HEK293 (cell line): ENCODE results near the gene SLC38A8.

ENCODE experiments used
- CTCF ChIA-PET: fragments of 350-600 bp; formaldehyde crosslinking; extraction: SDS; loops from one replicate; lab custom pipeline; 2021; ENCODE audit warnings: antibody characterized with exemption; lab: Yijun Ruan, JAX
- POLR2A ChIA-PET: fragments of 300-600 bp; formaldehyde crosslinking; extraction: SDS; loops from one replicate; lab custom pipeline; 2020; ENCODE audit warnings: antibody characterized with exemption, inconsistent platforms; lab: Yijun Ruan, JAX
- H3K27ac ChIP-seq: fragments of 200-500 bp; sonication (Bioruptor generic); 2 replicates; pipeline ENCODE4 v1.5.1; 2014; ENCODE audit warnings: low read depth, low read length, control low read depth, inconsistent platforms; ENCODE audit errors: extremely low read depth
- H3K36me3 ChIP-seq, 2 experiments: fragments of 200-500 bp in 1 of 2; sonication (Bioruptor generic) in 1 of 2; 1 replicate in 1 of 2; 2 replicates in 1 of 2; pipeline ENCODE4 v1.5.1; 2014 to 2017; ENCODE audit warnings: inconsistent platforms in 2 of 2, low read length in 2 of 2; ENCODE audit not compliant: control insufficient read depth in 2 of 2, insufficient read depth in 1 of 2
- H3K4me1 ChIP-seq: fragments of 200-500 bp; sonication (Bioruptor generic); 2 replicates; pipeline ENCODE4 v1.5.1; 2014; ENCODE audit warnings: mild to moderate bottlenecking, low read length, inconsistent platforms; ENCODE audit not compliant: control insufficient read depth, insufficient read depth
- H3K4me3 ChIP-seq: 2 replicates; pipeline ENCODE4 v1.5.1; 2011; ENCODE audit warnings: low read depth, mild to moderate bottlenecking, control low read depth, low read length, moderate library complexity
- H3K9me3 ChIP-seq: fragments of 200-500 bp; sonication (Bioruptor generic); 2 replicates; pipeline ENCODE4 v1.5.1; 2014; ENCODE audit warnings: low read depth, low read length, inconsistent platforms; ENCODE audit not compliant: control insufficient read depth, insufficient read depth
- KLF1 ChIP-seq: fragments of 450-650 bp; formaldehyde crosslinking; IDR thresholded peaks from 2 replicates; pipeline ENCODE4 v1.5.1; 2016; ENCODE audit warnings: missing biosample characterization, missing genetic modification characterization
- KLF10 ChIP-seq: fragments of 450-650 bp; IDR thresholded peaks from 2 replicates; pipeline ENCODE4 v1.5.1; 2018; ENCODE audit warnings: missing biosample characterization, mild to moderate bottlenecking, missing genetic modification characterization
- MEIS1 ChIP-seq: sonication (generic); formaldehyde crosslinking; IDR thresholded peaks from 2 replicates; pipeline ENCODE4 v1.8.1; 2022; ENCODE audit warnings: missing genetic modification reagents, mild to moderate bottlenecking, borderline replicate concordance
- RBAK ChIP-seq: fragments of 450-650 bp; formaldehyde crosslinking; IDR thresholded peaks from 2 replicates; pipeline ENCODE4 v1.5.1; 2016; ENCODE audit warnings: missing biosample characterization, missing genetic modification characterization
- SETDB1 ChIP-seq: IDR thresholded peaks from one replicate; pipeline ENCODE4 v1.6.1; 2017; ENCODE audit warnings: mild to moderate bottlenecking, low read length, moderate library complexity, mixed read lengths; ENCODE audit not compliant: insufficient read length
- SP2 ChIP-seq: fragments of 450-650 bp; formaldehyde crosslinking; IDR thresholded peaks from 2 replicates; pipeline ENCODE4 v1.5.1; 2016; ENCODE audit warnings: missing biosample characterization, missing genetic modification characterization
- ZBTB1 ChIP-seq: fragments of 450-650 bp; formaldehyde crosslinking; IDR thresholded peaks from 2 replicates; pipeline ENCODE4 v1.5.1; 2016; ENCODE audit warnings: missing biosample characterization, missing genetic modification characterization
- ZNF133 ChIP-seq: fragments of 450-650 bp; formaldehyde crosslinking; IDR thresholded peaks from 2 replicates; pipeline ENCODE4 v1.5.1; 2016; ENCODE audit warnings: missing biosample characterization, missing genetic modification characterization
- ZNF146 ChIP-seq: fragments of 450-650 bp; formaldehyde crosslinking; IDR thresholded peaks from 2 replicates; pipeline ENCODE4 v1.5.1; 2016; ENCODE audit warnings: missing biosample characterization, missing genetic modification characterization
- ZNF175 ChIP-seq: fragments of 450-650 bp; formaldehyde crosslinking; IDR thresholded peaks from 2 replicates; pipeline ENCODE4 v1.5.1; 2016; ENCODE audit warnings: missing biosample characterization, missing genetic modification characterization
- ZNF211 ChIP-seq: fragments of 450-650 bp; formaldehyde crosslinking; IDR thresholded peaks from 2 replicates; pipeline ENCODE4 v1.5.1; 2016; ENCODE audit warnings: low read depth, missing biosample characterization, missing genetic modification characterization
- ZNF214 ChIP-seq: fragments of 450-650 bp; formaldehyde crosslinking; IDR thresholded peaks from 2 replicates; pipeline ENCODE4 v1.5.1; 2017; ENCODE audit warnings: missing biosample characterization, mild to moderate bottlenecking, missing genetic modification characterization, borderline replicate concordance
- ZNF354C ChIP-seq: fragments of 450-650 bp; formaldehyde crosslinking; IDR thresholded peaks from 2 replicates; pipeline ENCODE4 v1.5.1; 2016; ENCODE audit warnings: missing biosample characterization, missing genetic modification characterization, low read depth, borderline replicate concordance
- ZNF366 ChIP-seq: fragments of 450-650 bp; formaldehyde crosslinking; conservative IDR thresholded peaks from 2 replicates; pipeline ENCODE4 v1.5.1; 2016; ENCODE audit warnings: missing biosample characterization, missing genetic modification characterization
- ZNF391 ChIP-seq: fragments of 450-650 bp; formaldehyde crosslinking; IDR thresholded peaks from 2 replicates; pipeline ENCODE4 v1.5.1; 2016; ENCODE audit warnings: low read depth, missing biosample characterization, missing genetic modification characterization, borderline replicate concordance
- ZNF600 ChIP-seq: fragments of 450-650 bp; formaldehyde crosslinking; IDR thresholded peaks from 2 replicates; pipeline ENCODE4 v1.5.1; 2016; ENCODE audit warnings: missing biosample characterization, missing genetic modification characterization
- ZNF610 ChIP-seq: fragments of 450-650 bp; formaldehyde crosslinking; IDR thresholded peaks from 2 replicates; pipeline ENCODE4 v1.5.1; 2016; ENCODE audit warnings: missing biosample characterization, missing genetic modification characterization, borderline replicate concordance
- ZNF654 ChIP-seq: fragments of 450-650 bp; formaldehyde crosslinking; IDR thresholded peaks from 2 replicates; pipeline ENCODE4 v1.5.1; 2016; ENCODE audit warnings: low read depth, missing biosample characterization, missing genetic modification characterization
- ZNF777 ChIP-seq: fragments of 450-650 bp; formaldehyde crosslinking; IDR thresholded peaks from 2 replicates; pipeline ENCODE4 v1.5.1; 2017; ENCODE audit warnings: missing biosample characterization, missing genetic modification characterization, borderline replicate concordance
- TF ChIP-seq, protein P1 (sequence below): fragments of 450-650 bp; formaldehyde crosslinking; IDR thresholded peaks from 2 replicates; pipeline ENCODE4 v1.5.1; 2016; ENCODE audit warnings: missing biosample characterization, missing genetic modification characterization
- TF ChIP-seq, protein P2 (sequence below): fragments of 450-650 bp; formaldehyde crosslinking; IDR thresholded peaks from 2 replicates; pipeline ENCODE4 v1.5.1; 2016; ENCODE audit warnings: missing biosample characterization, missing genetic modification characterization
- TF ChIP-seq, protein P3 (sequence below): fragments of 450-650 bp; formaldehyde crosslinking; IDR thresholded peaks from 2 replicates; pipeline ENCODE4 v1.5.1; 2016; ENCODE audit warnings: missing biosample characterization, missing genetic modification characterization
- TF ChIP-seq, protein P4 (sequence below): fragments of 450-650 bp; formaldehyde crosslinking; IDR thresholded peaks from 2 replicates; pipeline ENCODE4 v1.5.1; 2016; ENCODE audit warnings: missing biosample characterization, missing genetic modification characterization
- TF ChIP-seq, protein P5 (sequence below): fragments of 450-650 bp; formaldehyde crosslinking; IDR thresholded peaks from 2 replicates; pipeline ENCODE4 v1.5.1; 2016; ENCODE audit warnings: missing biosample characterization, missing genetic modification characterization

SLC38A8 gene

DNA sequence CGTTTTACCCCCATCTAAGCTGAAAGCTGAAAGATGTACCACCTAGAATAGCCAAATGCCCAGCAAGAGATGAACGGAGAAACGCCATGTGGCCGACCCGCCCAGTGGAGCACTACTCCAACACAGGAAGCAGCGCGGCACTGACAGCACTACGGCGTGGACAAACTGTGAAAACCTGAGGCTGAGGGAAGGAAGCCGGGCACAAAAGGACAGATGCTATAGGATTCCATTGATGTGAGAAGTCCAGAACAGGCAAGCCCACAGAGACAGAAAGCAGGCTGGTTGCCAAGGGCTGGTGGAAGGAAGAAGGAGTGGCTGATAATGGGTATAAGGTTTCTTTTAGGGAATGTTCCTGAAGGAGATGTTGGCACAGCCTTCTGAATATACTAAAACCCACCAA is 29.4 kb upstream of the SLC38A8 start:
- no peak overlapping the region for H3K4me3 ChIP-seq
- TF ChIP-seq KLF10 (tag by site-specific recombination) (no peak), KLF1 (tag by site-specific recombination) (no peak), ZNF214 (tag by site-specific recombination) (no peak), ZNF610 (tag by site-specific recombination) (no peak)
- TF ChIP-seq, protein P1, sequence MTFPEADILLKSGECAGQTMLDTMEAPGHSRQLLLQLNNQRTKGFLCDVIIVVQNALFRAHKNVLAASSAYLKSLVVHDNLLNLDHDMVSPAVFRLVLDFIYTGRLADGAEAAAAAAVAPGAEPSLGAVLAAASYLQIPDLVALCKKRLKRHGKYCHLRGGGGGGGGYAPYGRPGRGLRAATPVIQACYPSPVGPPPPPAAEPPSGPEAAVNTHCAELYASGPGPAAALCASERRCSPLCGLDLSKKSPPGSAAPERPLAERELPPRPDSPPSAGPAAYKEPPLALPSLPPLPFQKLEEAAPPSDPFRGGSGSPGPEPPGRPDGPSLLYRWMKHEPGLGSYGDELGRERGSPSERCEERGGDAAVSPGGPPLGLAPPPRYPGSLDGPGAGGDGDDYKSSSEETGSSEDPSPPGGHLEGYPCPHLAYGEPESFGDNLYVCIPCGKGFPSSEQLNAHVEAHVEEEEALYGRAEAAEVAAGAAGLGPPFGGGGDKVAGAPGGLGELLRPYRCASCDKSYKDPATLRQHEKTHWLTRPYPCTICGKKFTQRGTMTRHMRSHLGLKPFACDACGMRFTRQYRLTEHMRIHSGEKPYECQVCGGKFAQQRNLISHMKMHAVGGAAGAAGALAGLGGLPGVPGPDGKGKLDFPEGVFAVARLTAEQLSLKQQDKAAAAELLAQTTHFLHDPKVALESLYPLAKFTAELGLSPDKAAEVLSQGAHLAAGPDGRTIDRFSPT: no peak
- TF ChIP-seq, protein P2, sequence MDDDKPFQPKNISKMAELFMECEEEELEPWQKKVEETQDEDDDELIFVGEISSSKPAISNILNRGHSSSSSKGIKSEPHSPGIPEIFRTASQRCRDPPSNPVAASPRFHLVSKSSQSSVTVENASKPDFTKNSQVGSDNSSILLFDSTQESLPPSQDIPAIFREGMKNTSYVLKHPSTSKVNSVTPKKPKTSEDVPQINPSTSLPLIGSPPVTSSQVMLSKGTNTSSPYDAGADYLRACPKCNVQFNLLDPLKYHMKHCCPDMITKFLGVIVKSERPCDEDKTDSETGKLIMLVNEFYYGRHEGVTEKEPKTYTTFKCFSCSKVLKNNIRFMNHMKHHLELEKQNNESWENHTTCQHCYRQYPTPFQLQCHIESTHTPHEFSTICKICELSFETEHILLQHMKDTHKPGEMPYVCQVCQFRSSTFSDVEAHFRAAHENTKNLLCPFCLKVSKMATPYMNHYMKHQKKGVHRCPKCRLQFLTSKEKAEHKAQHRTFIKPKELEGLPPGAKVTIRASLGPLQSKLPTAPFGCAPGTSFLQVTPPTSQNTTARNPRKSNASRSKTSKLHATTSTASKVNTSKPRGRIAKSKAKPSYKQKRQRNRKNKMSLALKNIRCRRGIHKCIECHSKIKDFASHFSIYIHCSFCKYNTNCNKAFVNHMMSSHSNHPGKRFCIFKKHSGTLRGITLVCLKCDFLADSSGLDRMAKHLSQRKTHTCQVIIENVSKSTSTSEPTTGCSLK: no peak
- TF ChIP-seq, all 188 proteins: peak for 0
- H3K27ac ChIP-seq: no peak overlapping the region
- H3K9me3 ChIP-seq: no peaks in the 10 kb centered on the region
- ChIA-PET CTCF (no interaction called here), POLR2A (no interaction called here)
- no peaks in the 10 kb centered on the region for H3K4me1 ChIP-seq
- H3K36me3 ChIP-seq: peaks cover 24 to 94% of the 10 kb centered on the region in 2 experiments

DNA sequence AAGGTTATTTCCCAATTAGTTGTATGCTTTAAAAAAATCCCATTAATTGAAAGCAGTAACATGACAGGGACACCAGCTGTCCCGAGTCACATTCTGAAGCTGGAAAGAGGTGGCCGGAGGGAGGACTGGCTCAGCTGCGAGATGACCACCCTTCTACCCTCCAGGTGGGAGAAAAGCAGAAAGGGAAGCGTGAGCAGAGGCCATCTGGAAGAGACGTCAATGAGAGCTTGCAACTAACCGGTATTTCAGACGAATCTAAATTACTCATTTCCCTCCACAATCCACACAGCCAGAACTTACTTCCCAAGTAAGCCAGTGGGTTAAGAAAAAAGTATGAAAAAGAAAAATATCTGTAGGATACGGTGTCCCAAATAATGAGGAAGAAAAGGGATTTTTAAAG is 28.5 kb upstream of the SLC38A8 start:
- TF ChIP-seq ZNF366 (tag by site-specific recombination) (no peak), ZNF146 (no peak), ZNF211 (no peak)
- CTCF ChIA-PET: interaction anchor here (0.7 kb wide), 1 partner anchor 19 kb away, joined by 3 read pairs; no protein-coding TSS in a partner anchor
- peaks cover 19 to 95% of the 10 kb centered on the region in 2 experiments for H3K36me3 ChIP-seq

DNA sequence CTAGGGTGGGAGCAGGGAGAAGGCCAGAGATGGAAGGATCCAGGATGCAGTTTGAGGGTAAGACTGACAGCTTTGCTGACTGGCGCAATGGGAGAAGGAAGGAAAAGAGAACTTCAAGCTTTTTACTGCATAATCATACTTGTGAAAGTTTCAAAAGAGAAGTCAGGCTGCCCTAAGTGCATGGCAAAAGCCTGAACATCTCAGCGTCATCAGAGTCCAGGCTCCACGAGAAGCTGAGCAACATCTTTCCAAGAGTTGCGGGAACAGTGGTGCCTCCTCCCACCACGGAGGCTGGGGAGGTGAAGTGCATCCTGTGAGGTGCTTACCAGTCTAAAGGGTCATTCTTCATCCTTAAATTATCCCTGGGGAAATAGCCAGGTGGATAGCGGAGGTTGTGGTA is 26.9 kb upstream of the SLC38A8 start:
- H3K36me3 ChIP-seq: peaks cover 25 to 95% of the 10 kb centered on the region in 2 experiments
- H3K4me1 ChIP-seq: no peaks in the 10 kb centered on the region
- no peak overlapping the region for H3K4me3 ChIP-seq
- CTCF ChIA-PET: interaction anchor here (1.1 to 8.0 kb wide), 2 partner anchors 10 to 113 kb away, joined by 6 to 174 read pairs; partner anchors contain the start of gene OSGIN1
- no peaks in the 10 kb centered on the region for H3K9me3 ChIP-seq
- POLR2A ChIA-PET: no interaction called here
- no peak overlapping the region for H3K27ac ChIP-seq
- TF ChIP-seq RBAK (tag by site-specific recombination) (no peak), ZNF175 (no peak), ZNF654 (tag by site-specific recombination) (no peak), ZBTB1 (no peak), ZNF777 (no peak), SETDB1 (no peak), ZNF211 (no peak), ZNF391 (tag by site-specific recombination) (no peak), ZNF600 (tag by site-specific recombination) (no peak), ZNF133 (tag by site-specific recombination) (no peak), MEIS1 (no peak), SP2 (tag by site-specific recombination) (no peak), ZNF354C (no peak)
- TF ChIP-seq, protein P3, sequence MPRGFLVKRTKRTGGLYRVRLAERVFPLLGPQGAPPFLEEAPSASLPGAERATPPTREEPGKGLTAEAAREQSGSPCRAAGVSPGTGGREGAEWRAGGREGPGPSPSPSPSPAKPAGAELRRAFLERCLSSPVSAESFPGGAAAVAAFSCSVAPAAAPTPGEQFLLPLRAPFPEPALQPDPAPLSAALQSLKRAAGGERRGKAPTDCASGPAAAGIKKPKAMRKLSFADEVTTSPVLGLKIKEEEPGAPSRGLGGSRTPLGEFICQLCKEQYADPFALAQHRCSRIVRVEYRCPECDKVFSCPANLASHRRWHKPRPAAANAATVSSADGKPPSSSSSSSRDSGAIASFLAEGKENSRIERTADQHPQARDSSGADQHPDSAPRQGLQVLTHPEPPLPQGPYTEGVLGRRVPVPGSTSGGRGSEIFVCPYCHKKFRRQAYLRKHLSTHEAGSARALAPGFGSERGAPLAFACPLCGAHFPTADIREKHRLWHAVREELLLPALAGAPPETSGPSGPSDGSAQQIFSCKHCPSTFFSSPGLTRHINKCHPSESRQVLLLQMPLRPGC (tag by site-specific recombination): no peak
- TF ChIP-seq, protein P4, sequence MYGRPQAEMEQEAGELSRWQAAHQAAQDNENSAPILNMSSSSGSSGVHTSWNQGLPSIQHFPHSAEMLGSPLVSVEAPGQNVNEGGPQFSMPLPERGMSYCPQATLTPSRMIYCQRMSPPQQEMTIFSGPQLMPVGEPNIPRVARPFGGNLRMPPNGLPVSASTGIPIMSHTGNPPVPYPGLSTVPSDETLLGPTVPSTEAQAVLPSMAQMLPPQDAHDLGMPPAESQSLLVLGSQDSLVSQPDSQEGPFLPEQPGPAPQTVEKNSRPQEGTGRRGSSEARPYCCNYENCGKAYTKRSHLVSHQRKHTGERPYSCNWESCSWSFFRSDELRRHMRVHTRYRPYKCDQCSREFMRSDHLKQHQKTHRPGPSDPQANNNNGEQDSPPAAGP: no peak
- TF ChIP-seq, protein P5, sequence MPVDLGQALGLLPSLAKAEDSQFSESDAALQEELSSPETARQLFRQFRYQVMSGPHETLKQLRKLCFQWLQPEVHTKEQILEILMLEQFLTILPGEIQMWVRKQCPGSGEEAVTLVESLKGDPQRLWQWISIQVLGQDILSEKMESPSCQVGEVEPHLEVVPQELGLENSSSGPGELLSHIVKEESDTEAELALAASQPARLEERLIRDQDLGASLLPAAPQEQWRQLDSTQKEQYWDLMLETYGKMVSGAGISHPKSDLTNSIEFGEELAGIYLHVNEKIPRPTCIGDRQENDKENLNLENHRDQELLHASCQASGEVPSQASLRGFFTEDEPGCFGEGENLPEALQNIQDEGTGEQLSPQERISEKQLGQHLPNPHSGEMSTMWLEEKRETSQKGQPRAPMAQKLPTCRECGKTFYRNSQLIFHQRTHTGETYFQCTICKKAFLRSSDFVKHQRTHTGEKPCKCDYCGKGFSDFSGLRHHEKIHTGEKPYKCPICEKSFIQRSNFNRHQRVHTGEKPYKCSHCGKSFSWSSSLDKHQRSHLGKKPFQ (tag by site-specific recombination): no peak

More for the DNA sequence above, 28.5 kb upstream of the SLC38A8 start:
- Histone ChIP-seq H3K4me3 (no peak overlapping the region), H3K27ac (no peak overlapping the region), H3K9me3 (no peaks in the 10 kb centered on the region), H3K4me1 (no peaks in the 10 kb centered on the region)
- POLR2A ChIA-PET: no interaction called here
